ENCODE measurements around the gene BRMS1.
A peak's percentile ranks its signal among the peaks of the same experiment; 100 is the strongest.
"Not testable (repeated sequence)": the region's sequence is repeated elsewhere in the genome, so short reads cannot be mapped to it uniquely, and the experiment has no call there.

BRMS1 gene, protein sequence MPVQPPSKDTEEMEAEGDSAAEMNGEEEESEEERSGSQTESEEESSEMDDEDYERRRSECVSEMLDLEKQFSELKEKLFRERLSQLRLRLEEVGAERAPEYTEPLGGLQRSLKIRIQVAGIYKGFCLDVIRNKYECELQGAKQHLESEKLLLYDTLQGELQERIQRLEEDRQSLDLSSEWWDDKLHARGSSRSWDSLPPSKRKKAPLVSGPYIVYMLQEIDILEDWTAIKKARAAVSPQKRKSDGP

DNA sequence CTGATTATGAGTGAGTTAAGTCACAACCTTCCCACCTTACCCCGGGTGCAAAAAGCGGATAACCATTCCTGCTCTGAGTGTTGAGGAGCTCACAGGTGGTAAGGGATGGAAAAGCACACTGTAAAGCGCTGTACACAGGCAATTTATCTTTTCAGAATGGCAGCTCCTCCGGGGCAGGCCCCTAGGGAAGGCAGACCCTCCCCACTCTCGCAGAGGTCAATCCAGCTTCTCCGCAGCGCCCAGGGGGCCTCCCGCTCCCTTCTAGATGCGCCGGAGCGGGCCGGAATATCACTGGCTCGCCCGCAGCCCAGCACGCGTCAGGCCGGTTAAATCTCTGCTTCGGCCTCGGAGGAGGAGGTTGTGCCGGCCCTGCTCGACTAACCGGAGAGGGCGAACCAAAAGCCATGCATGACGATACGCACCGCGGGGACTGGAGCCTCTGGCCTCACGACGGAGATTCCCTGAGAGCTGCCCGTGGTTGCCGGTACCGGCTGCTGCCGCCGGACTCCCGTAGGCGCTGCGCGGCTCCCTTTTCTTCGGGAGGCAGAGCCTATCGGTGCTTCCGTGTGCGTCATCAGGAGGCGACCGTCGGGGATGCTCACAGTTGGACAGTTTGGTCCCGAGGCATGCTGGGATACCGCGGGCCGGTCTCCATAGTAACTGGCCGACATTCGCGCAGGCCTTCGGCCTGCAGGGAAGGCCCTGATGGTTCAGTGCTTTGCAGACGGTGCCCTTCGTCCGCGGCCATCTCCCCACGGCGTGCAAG, at the start of gene BRMS1:
Gene BRMS1, minus strand, starts transcription at position 555 of the 766 bp plus-strand sequence. CDS start 2,870 bp downstream, outside the sequence.
- peak; percentile 93 for DNase-seq (ENCODE audit: low read depth)

DNA sequence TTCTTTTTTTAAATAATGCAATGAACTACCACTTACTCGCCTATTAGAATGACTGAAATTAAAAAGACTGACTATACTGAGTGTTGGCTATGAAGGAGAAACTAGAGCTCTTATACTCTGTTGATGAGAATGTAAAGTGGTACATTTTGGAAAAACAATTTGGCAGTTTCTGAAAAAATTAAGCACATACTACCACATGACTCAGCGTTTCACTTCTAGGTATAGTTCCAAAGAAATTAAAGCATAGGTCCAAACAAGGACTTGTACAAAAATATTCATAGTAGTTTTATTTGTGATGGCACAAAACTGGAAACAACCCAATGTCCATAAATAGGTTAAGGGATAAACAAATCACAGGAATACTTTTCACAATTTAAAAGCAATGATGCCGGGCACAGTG, 49.0 kb upstream of the BRMS1 start:
- DNase-seq (ENCODE audit: low read depth) = no peak

DNA sequence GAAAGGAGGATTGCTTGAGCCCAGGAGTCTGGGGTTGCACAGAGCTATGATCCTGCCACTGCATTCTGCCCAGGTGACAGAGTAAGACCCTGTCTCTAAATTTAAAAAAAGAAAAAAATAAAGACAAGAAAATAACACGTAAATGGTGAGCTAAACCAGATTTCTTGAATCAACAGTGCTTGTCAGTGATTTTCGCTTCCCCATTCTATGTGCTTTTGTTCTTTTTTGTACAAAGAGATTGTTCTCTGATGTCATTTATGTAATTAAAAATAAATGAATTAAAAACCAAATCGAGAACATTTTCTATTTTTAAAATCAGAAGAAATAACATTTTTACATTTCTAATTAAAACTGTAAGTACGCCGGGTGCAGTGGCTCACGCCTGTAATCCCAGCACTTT, 46.4 kb upstream of the BRMS1 start:
- no peak for DNase-seq (ENCODE audit: low read depth)

DNA sequence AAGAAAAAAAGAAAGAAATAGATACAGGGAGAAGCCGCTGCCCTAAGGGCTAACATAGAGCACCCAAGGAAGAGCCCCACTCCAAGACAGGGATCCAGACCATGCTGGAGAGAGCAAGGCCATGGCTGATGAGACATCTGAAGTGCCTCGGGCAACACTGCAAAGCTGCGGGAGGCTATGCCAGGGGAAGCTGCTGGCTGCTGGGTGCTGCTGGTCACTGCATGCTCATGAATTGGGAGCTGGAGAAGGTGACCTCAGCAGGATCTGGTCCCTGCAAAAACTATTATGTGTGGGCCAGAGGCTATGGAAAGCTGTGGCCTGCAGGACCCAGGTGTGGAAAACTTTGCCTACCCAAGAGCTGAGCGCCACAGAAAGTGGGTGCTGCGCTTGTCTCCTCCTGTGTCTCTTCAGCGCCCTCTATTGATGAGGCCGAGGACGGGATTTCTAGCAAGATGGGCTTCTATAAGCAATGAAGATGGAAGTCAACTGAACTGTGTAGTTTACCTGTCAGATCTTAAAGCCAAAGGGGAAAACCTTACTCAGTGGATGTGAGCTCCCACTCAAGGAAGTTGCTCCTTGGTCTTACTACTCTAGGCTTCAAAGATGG, 44.0 kb upstream of the BRMS1 start:
- peak; percentile 38 for DNase-seq (ENCODE audit: low read depth)

DNA sequence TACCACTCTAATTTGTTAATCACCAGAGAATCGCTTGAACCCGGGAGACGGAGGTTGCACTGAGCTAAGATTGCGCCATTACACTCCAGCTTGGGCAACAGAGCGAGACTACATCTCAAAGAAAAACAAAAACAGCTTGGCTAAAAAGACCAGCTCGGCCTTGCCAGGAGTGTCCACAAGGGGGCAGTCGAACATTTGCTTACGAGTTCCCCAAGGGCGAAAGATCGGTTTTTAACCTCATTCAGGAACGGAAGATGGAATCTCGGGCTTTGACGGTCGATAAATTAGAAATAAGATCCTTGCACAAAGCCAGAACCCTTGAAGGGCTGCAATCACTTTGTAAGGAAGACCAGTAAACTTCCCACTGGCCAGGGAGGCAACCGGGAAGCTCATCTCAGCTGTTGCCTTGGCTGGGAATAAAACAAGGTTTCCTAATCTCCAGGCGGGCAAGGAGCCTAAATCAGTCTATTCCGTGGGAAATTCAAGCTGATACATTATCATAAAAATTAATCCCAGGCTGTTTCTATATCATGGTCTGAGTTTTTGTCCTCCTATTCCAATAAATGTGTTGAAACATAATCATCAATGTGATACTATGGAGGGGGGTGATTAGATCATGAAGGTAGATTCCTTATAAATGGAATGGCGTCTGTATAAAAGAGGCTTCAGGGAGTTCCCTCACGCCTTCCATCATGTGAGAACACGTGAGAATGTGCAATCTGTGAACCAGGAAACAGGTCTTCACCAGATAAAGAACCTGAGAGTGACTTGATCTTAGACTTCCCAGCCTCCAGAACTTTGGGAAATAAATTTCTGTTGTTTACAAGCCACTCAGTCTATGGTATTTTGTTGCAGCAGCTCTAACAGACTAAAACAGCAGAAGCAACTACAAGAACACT, 41.5 kb upstream of the BRMS1 start:
- peak; percentile 81 for DNase-seq (ENCODE audit: low read depth)

DNA sequence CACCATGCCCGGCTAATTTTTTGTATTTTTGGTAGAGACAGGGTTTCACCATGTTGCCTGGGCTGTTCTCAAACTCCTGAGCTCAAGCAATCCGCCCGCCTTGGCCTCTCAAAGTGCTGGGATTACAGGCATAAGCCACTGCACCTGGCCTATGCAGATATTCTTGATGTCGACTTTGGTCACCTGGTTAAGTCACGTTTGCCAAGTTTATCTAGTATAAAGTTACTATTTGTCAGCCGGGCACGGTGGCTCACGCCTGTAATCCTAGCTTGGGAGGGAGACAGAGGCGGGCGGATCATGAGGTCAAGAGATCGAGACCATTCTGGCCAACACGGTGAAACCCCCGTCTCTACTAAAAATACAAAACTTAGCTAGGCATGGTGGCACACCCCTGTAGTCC, 39.4 kb upstream of the BRMS1 start:
- DNase-seq (ENCODE audit: low read depth) = not testable (repeated sequence)

DNA sequence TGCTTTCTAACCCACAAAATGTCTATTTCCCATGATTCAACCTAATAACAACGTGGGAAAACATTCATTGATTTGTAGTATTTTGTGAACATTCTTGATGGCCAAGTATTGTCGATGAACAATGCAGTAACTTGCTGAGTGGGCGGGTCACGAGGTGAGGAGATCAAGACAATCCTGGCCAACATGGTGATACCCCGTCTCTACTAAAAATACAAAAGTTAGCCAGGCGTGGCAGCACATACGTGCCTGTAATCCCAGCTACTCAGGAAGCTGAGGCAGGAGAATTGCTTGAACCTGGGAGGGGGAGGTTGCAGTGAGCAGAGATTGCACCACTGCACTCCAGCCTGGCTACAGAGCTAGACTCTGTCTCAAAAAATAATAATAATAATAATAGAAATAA, 35.4 kb upstream of the BRMS1 start:
- not testable (repeated sequence) for DNase-seq (ENCODE audit: low read depth)

DNA sequence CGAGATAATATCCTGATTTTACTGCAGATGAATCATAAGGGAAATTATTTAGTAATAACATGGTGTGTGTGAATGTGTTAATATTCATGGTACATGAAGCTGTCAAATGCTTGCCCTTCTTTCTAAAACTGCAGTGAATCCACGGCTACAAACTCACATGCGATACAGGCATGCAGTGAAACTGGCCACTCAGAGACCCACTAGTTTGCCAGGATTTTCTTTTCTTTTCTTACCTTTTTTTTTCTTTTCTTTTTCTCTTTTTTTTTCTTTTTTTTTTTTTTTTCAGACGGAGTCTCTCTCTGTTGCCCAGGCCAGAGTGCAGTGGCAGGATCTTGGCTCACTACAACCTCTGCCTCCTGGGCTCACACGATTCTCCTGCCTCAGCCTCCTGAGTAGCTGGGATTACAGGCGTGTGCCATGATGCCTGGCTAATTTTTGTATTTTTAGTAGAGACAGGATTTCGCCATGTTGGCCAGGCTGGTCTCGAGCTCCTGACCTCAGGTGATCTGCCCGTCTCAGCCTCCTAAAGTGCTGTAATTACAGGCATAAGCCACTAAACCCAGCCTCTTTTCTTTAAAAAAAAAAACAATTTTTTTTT, 28.9 kb upstream of the BRMS1 start:
- DNase-seq (ENCODE audit: low read depth) = not testable (repeated sequence)

DNA sequence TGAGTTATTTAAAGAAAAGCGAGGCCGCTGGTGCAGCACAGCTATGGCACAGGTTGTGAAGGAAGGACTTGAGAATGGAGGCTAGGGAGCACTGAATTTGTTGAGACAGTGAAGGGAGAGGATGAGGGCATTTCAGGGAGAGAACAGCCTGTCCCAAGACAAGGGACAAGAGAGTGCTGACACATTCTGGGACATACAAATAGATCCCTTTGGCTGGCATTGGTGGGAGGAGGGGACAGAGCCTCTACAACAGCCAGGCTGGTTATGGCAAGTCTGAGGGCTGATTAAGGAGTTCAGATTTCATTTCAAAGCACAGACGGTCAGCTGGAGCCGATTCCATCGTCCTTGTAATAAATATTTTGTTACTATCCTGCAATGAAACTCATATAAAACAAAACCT, 28.4 kb upstream of the BRMS1 start:
- DNase-seq (ENCODE audit: low read depth) = no peak

DNA sequence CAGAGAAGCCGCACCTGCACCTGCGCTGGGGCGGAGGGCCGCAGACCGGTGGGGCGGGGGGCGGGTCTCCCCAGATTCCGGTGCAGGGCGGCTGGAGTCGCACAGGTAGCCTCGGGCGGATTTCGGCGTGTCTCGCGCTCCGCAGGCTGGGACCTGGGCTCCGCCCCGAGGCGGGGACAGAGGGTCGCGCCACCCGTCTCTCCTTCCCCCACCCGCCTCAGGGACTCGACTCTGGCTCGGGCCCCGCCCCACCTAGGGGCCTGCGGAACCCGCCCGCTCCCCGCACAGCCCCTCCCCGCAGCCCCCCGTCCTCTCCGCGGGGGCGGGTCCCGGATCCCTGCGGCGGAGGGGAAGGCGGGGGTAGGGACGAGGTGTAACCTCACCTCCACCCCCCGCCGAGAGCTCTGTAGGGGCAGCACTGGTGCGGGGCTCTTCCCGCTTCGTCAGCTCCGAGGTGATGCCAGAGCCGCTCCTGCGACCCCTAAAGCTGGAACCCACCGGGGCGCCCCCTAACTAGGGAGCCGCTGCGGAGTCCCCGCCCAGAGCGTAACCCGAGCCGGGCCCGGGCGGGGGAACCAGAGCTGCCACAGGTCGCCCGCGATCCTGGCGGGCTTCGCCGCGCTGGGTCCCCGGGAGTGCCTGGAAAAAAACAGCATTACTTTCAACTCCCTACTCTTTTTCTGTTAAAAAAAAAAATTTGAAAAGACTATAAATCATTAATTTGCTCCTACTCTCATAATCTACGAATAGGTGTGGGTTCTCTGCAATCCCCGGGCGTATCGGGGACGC, 26.9 kb upstream of the BRMS1 start, which contains the start of gene SLC29A2:
Gene SLC29A2, minus strand, starts transcription at position 134 of the 789 bp plus-strand sequence. CDS start 169 bp downstream, outside the sequence.
- peak; percentile 46 for DNase-seq (ENCODE audit: low read depth)

DNA sequence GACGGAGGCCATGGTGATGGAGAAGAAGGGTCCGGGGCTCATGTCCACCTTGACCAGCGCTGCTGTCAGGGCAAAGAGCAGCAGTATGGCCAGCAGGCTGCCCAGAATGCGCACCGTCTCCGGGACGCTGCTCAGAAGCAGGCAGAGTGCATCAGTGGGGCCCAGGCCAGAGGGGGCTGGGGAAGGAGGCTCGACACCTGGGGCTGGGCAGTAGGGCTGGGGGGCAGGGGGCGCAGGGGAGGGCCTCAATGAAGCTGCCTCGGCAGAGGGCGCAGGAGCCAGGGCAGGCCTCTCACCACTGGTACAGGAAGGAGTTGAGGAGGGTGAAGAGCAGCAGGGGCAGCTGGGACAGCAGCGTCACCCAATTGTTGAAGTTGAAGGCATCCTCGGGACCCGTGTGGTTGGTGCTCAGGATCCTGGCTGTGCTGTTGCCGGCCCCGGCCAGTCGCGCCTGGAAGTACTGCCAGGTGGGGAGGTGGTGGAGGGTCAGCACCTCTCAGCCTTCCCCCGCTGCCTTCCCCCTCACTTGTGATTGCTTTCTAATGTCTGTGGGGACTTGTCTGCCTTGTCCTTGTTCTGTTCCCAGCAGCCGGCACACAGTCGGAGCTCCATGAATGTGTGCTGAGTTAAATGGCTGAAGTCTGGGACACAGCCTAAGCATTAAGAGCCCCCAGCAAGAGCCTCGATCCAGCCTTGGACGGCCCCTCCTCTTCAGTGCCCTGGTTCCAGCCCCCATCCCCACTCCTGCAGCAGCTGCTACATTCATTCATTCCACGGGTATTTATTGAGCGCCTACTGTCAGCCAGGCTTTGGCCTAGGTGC, 24.4 kb upstream of the BRMS1 start:
- DNase-seq (ENCODE audit: low read depth) = no peak

DNA sequence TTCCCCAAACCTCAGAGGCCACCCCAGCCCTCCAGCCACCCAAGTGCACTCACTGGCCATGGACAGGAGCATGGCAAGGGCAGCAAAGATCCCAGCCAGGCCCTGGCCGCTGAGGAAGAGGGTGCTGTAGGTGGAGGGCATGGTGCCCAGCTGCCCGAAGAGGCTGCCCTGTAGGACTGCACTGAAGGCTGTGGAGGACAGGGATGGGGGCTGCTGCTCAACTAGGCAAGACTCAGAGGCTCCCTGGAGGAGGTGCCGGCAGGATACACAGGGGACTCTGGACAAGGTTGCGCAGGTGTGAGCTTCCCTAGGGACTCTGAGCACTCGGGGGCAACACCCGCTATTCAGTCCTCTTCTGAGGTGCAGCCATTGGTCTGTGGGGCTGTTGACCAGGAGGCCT, 23.6 kb upstream of the BRMS1 start:
- no peak for DNase-seq (ENCODE audit: low read depth)

DNA sequence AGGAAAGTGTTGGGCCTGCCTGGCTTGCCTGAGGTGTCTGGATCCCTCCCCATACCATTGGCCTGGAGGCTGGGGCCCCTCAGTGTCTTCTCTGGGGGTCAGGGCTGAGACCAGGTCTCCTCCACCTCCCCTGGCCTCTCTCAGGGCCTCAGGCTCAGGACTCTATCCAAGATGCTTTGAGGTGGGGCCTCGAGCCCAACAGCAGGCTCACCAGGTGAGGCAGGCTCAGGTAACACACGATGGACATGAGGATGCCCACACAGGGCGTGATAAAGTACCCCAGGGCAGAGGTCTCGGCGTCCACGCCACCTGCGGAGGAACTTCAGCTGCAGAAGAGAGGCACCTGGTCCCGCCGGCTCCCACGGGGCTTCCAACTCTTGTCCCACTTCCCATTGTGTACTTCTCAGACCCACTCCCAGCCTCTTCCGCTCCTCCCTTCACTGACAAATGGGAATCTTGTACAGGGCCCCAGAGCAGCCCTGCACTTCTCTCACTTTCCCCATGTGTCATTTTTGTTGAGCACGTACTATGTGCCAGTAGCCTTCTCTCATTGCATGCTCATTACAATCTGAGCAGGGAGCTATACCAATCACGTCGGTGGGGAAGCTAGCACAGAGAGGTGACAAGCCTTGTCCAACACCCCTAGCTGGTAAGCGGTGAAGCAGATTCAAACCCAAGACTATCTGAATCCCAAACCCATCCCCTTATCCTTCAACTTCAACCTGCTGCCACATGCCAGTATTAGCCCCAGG, 22.8 kb upstream of the BRMS1 start:
- no peak for DNase-seq (ENCODE audit: low read depth)

DNA sequence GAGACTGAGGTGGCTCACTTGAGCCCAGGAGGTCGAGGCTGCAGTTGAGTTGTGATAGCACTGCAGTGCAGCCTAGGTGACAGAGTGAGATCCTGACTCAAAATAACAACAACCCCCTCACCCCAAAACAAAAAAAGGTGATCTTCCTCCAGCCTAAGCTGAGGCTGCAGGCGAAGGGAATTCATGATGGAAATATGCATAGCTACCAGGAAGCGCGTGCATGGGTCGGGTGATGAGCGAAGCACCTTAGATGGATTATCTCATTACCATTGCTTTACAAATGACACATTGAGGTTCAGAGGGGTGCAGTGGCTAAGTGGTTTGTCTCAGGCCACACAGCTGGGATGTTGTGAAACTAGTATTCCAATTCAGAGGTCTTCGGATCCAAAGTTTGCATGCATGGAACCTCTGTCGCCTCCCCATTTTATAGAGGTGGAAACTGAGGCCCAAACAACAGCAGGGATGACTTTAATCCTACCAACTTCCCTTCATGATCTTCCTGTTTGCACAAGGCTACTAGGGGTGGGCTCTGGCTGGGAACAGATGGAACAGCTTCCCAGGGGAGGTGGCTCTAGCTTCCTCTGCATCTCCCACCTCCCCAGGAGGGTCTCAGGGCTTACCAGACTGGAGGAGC, 22.1 kb upstream of the BRMS1 start:
- DNase-seq (ENCODE audit: low read depth) = no peak

DNA sequence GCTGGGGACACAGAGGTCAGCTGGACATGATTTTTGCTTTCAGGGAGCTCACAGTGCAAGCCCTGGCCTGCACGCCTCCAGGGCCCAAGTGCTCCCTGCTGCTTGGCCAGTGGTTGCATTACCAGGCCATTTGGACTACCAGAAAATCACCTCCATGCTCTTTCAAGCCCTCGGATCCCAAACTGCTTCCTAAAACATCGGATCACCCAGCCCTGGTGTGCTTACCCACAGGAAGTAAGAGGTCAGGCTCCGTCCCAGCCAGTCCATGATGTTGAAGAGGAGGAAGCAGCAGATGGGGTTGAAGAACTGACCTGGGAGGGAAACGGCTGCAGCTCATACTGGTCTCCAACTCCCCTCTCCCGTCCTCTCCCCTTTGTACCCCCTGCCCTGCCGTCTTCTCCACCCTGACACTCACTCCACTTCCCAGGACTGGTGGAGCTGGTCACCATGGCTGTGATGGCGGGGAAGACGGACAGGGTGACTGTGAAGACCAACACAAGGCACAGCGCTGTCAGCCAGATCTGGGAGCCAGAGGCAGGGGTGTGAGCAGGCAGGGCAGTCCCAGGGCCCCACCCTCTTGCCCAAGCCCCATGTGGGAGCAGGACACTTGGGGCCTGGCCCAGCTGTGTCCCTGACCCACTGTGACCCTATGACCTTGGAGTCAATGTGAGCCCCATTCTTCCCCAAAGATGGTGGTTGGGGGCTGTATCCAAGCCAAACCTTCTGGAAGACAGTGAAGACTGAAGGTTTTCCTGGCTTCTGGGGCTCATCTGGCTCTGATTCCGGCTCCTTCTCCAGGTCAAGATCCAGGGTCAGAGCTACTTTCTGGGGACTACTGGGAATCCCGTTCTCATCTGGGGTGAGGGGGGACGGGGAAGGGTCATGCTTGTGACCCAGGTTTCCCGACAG, 21.1 kb upstream of the BRMS1 start:
- no peak for DNase-seq (ENCODE audit: low read depth)

DNA sequence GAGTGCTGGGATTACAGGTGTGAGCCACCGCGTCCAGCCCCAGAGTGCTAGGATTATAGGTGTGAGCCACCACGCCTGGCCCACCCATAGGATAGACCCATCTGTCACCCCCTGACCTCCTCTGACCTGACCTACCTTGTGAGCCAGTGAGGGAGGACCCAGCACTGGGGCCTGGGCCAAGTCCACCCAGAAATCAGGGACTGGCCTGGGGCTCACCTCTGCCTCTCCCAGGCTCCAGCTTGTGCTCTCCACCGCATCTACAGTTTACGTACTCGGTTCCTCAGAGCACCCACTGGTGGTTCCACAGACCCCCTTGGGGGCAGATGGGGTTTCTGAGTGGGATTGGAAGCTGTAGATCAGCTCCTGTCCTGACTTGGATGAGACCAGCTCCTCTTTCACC, 20.3 kb upstream of the BRMS1 start:
- DNase-seq (ENCODE audit: low read depth) = no peak

DNA sequence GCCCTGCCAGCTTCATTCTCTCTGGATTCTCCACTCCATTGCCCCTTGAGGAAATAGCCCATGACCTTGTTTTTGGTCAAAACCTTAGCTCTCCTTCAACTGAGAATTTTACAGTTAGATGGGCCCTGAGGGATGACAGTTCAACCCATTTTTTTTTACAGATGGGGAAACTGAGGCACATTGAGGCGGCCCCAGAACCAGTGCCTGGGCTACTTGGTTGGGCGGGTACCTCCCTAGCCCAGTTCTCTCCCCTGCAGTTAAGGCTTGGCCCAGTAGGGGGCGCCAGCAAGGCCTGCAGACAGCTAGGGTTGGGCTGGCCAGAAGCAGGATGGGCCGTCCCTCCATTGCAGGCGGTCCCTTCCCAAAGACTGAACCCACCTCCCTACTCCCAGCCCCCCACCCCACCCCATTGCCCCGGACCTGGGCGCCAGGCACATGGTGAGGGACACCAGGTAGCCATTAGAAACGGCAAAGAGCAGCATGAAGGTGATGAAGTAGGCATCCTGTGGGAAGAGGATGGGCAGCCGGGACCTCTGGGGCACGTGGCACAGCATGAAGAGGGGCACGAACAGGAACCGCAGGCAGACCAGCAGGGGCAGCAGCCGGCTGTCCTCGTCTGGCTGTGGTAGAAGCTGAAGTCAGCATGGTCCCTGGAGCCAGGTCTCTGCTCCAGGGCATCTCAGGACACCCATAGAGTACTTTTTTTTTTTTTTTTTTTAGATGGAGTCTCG, 19.1 kb upstream of the BRMS1 start:
- DNase-seq (ENCODE audit: low read depth) = peak; percentile 65

Data from stimulated activated CD8-positive, alpha-beta memory T cell treated with anti-CD3 and anti-CD28 coated beads, Interleukin-7, amount 100 ng/mL, for 24 hours (primary cell).